ACC112 (cell line): ENCODE results near the gene CA6.

Experiments used
- H2AFZ ChIP-seq: fragments of 200-600 bp; sonication (generic); one replicate; pipeline ENCODE4 v1.6.0; 2017; ENCODE audit warnings: antibody characterized with exemption, low read length; ENCODE audit not compliant: unreplicated experiment
- H3K27ac ChIP-seq: fragments of 200-600 bp; sonication (generic); 2 replicates; pipeline ENCODE4 v1.5.1; 2014; ENCODE audit warnings: low read depth, mild to moderate bottlenecking, antibody characterized with exemption, low read length, moderate library complexity
- H3K27me3 ChIP-seq: fragments of 200-600 bp; sonication (generic); 2 replicates; pipeline ENCODE4 v1.6.1; 2014; ENCODE audit warnings: mild to moderate bottlenecking, antibody characterized with exemption, low read length, moderate library complexity, mixed read lengths; ENCODE audit not compliant: insufficient read depth
- H3K36me3 ChIP-seq: fragments of 200-600 bp; sonication (generic); 2 replicates; pipeline ENCODE4 v1.6.1; 2016; ENCODE audit warnings: mild to moderate bottlenecking, antibody characterized with exemption, low read length, moderate library complexity, mixed read lengths; ENCODE audit not compliant: insufficient read depth
- H3K4me1 ChIP-seq: fragments of 200-600 bp; sonication (generic); one replicate; pipeline ENCODE4 v1.6.1; 2016; ENCODE audit warnings: low read length, mixed read lengths; ENCODE audit not compliant: insufficient read depth, unreplicated experiment, control insufficient read depth
- H3K4me3 ChIP-seq: fragments of 200-600 bp; sonication (generic); 2 replicates; pipeline ENCODE4 v1.5.1; 2014; ENCODE audit warnings: mild to moderate bottlenecking, low read depth, low read length
- H3K79me2 ChIP-seq: fragments of 200-600 bp; sonication (generic); one replicate; pipeline ENCODE4 v1.6.0; 2016; ENCODE audit warnings: low read length; ENCODE audit not compliant: control insufficient read depth, unreplicated experiment, insufficient read depth

CA6 gene

DNA sequence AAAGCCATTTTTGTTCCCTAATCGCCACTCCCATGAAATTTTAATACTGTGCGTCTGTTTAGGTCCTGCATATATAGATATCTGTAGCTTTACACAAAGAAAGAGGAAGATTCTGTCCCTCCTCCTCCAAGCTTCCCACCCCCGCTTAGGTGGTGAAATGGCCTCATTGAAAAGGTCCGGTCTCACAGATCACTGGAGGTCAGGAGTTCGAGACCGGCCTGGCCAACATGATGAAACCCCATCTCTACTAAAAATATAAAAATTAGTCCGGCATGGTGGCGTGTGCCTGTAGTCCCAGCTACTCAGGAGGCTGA, 59.7 kb downstream of the CA6 start:
- H3K4me1 ChIP-seq, result no peaks in the 10 kb centered on the region
- no peaks in the 10 kb centered on the region for H3K27me3 ChIP-seq
- no peak overlapping the region for H2AFZ ChIP-seq
- no peak overlapping the region for H3K4me3 ChIP-seq
- H3K36me3 ChIP-seq, result no peaks in the 10 kb centered on the region
- no peaks in the 10 kb centered on the region for H3K79me2 ChIP-seq
- H3K27ac ChIP-seq, result no peak overlapping the region

DNA sequence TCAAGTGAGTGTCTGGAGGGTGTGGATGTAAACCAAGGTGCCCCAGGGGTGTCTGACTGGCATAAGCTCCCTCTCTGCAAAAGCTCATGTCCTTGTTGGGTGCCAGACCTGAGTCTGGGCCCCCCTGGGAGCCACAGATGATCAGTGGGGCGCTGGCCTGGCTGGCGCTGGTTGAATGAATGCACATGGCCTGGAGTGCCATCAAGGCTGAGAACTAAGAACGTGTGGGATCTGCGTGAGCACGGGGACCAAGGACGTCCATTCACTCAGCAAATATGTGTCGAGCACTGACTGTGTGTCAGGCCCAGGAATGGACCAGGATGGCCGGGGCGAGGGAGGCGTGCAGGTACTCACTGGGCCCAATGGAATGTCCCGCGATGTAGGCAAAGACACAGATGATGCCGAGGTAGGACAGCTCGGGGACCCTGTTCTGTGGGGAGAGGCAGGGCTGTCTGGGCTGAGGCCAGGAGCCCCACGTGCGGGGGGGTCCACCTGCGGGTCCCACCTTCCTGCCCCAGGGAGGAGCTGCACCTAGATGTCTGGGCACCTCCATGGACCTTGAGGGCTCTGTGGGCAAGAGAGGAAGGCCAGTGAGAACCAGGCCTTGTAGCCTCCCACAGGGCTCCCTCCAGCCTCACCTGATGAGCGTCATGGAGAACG, 61.4 kb downstream of the CA6 start:
- Histone ChIP-seq H3K79me2 (no peaks in the 10 kb centered on the region), H3K4me3 (no peak overlapping the region), H3K27me3 (no peaks in the 10 kb centered on the region), H2AFZ (no peak overlapping the region), H3K27ac (no peak overlapping the region), H3K36me3 (no peaks in the 10 kb centered on the region), H3K4me1 (peaks cover 2% of the 10 kb centered on the region)

DNA sequence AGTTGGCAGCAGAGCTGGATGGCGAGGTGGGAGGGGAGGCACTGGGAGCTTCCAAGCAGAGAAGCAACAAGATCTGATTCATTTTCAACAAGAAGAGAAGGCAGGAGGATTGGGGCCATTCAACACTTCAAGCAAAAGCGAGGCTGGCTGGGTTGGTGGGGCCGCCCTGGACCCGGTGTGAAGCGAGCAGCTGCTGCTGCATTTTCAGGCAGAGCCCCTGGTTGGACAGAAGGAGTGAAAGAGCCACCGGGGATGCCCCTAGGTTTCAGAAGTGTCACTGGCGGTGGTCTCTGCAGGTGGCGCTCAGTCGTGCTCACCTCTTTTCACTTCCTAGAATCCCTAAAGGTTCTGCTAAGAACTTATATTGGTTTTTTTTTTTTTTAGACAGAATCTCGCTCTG, 62.6 kb downstream of the CA6 start:
- Histone ChIP-seq H2AFZ (no peak overlapping the region), H3K79me2 (no peaks in the 10 kb centered on the region), H3K27me3 (no peaks in the 10 kb centered on the region), H3K36me3 (no peaks in the 10 kb centered on the region), H3K27ac (no peak overlapping the region), H3K4me1 (peaks cover 4% of the 10 kb centered on the region), H3K4me3 (no peak overlapping the region)

DNA sequence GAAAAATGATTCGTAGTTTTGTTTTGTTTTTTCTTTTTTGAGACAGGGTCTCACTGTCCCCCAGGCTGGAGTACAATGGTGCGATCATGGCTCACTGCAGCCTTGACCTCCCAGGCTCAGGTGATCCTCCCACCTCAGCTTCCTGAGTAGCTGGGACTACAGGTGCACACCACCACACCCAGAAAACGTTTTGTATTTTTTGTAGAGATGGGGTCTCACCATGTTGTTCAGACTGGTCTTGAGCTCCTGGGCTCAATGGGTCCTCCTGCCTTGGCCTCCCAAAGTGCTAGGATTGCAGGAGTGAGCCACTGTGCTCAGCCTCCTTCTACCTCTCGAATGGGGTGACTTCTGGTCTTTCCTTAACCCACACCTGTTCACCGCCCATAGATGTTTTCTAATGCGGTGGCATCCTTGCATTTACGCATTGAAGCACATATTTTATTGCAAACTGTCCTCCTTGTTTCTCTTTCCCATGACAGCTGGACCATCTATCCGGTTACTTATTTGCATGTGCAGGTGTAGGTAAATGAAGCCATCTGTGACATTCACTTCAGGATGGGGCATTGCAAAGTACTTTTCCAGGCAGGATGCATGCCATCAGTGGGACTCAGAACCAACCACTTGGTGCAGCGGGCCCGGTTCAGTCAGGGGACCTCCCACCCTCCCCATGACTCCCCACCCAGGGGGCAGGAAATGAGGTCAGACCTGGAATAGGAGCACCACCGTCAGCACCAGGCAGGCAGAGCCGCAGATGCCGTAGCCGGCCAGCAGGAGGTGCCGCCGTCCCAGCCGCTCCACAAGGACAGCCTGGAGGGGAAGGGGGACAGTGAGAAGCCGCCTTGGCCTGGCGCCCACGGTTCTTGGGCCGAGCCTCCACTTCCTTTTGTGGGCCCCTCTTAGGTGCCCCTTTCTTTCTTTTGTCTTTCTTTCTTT, 64.0 kb downstream of the CA6 start:
- no peak overlapping the region for H3K27ac ChIP-seq
- H3K4me3 ChIP-seq, result no peak overlapping the region
- H3K4me1 ChIP-seq, result peaks cover 4% of the 10 kb centered on the region
- H2AFZ ChIP-seq, result no peak overlapping the region
- H3K36me3 ChIP-seq, result no peaks in the 10 kb centered on the region
- no peaks in the 10 kb centered on the region for H3K79me2 ChIP-seq
- H3K27me3 ChIP-seq, result no peaks in the 10 kb centered on the region

DNA sequence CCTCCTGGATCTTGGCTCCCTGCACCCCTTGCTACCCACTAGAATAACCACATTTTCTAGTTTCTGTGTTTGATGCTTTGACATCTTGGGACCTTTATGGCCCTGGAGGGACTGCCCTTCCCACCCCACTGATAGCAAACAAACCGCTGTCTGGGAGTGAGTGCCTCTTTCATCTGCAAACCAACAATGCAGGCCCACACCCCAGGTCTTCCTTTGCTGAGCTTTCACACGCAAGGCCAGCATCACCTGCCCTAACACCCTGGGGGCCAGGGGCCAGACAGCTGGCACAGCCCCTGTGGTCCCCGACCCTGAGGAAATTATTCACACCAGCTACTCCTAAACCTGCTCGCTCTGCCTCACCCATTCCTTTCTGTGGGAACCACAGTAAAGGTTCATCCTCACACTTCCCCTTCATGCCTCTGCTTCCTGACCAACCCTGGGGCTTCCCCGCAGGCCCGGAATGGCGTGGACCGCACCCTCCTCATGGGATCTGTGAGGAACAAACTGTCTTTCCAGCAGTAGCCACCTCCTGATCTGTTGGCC, 65.2 kb downstream of the CA6 start:
- Histone ChIP-seq H2AFZ (no peak overlapping the region), H3K79me2 (no peaks in the 10 kb centered on the region), H3K27ac (no peak overlapping the region), H3K4me1 (peaks cover 4% of the 10 kb centered on the region), H3K36me3 (no peaks in the 10 kb centered on the region), H3K27me3 (no peaks in the 10 kb centered on the region), H3K4me3 (no peak overlapping the region)

DNA sequence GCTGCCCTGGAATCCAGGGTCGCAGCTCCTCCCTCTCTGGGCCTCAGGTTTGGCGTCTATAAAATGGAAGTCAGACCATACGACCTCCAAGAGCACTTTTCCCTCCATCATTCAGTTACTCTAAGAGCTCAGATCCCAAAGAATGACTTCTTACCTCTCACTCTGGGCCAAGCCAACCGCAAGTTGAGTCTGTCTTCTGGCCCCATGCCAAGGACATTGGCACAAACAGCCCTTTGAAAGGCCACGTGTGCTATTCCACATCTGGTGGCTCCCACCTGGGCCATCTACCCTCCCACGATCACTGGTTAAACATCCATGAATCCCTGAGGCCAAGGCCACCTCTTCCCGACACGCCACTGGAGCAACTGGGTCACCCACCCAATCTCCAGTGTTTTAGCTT, 68.2 kb downstream of the CA6 start:
- H3K4me1 ChIP-seq, result peaks cover 4% of the 10 kb centered on the region

DNA sequence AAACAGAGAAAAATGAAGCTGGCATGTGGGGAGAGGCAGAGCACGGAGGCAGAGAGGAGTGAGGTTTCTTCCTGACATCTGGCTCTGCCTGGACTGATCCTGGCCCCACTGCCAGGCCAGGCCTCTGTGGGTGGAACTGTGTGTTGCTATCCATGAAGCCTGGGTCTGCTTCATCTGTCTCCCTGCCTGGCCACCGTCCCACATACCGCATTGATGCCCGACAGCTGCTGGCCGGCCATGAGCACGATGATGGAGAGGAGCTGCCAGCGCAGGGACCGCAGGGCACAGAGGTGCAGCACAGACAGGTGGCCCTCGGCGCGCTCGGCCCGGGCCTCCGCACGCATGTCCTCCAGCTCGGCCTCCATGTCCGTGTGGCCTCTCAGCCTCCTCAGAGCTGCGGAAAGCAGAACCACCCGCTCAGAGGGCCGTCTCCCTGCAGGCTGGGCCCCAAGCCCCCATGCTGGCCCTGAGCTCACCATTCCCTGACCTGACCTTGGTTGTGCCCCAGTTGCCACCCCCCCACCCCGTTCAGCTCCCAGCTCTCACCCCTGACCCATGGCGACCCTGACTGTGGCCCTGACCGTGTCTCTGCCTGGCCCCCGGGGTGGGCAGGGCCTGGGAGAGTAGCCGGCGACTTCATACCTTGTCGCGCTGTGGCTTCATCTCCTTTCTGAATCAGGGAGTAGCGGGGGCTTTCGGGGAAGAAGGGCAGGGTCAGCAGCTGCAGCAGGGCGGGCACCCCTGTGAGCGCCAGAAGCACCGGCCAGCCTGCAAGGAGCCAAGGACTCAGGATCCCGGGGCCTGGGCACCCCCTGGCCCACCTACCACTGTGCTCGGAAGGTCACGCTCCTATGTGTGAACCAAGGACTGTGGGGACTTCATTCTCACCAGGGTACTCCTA, 69.1 kb downstream of the CA6 start:
- no peaks in the 10 kb centered on the region for H3K79me2 ChIP-seq
- no peak overlapping the region for H2AFZ ChIP-seq
- peaks cover 4% of the 10 kb centered on the region for H3K4me1 ChIP-seq
- no peak overlapping the region for H3K4me3 ChIP-seq
- H3K36me3 ChIP-seq, result no peaks in the 10 kb centered on the region
- no peak overlapping the region for H3K27ac ChIP-seq
- no peaks in the 10 kb centered on the region for H3K27me3 ChIP-seq

More for the DNA sequence above, 68.2 kb downstream of the CA6 start:
- H3K79me2 ChIP-seq, result no peaks in the 10 kb centered on the region
- no peak overlapping the region for H3K27ac ChIP-seq
- no peaks in the 10 kb centered on the region for H3K36me3 ChIP-seq
- no peak overlapping the region for H3K4me3 ChIP-seq
- H3K27me3 ChIP-seq, result no peaks in the 10 kb centered on the region
- no peak overlapping the region for H2AFZ ChIP-seq

DNA sequence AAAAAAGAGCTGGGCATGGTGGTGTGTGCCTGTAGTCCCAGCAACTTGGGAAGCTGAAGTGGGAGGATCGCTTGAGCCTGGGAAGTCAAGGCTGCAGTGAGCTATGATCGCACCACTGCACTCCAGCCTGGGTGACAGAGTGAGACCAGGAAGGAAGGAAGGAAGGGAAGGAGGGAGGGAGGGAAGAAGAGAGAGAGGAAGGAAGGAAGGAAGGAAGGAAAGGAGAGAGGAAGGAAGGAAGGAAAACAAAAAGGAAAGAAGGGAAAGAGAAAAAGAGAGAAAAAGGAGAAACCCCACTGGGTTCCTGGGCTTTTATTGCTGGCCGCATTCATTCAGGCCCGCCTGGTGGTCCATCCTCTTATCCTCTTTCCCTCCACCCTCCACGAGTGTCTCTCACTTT, 70.8 kb downstream of the CA6 start:
- no peaks in the 10 kb centered on the region for H3K79me2 ChIP-seq
- H3K27me3 ChIP-seq, result no peaks in the 10 kb centered on the region
- H2AFZ ChIP-seq, result no peak overlapping the region
- H3K36me3 ChIP-seq, result no peaks in the 10 kb centered on the region
- no peak overlapping the region for H3K27ac ChIP-seq
- peaks cover 4% of the 10 kb centered on the region for H3K4me1 ChIP-seq
- H3K4me3 ChIP-seq, result no peak overlapping the region

DNA sequence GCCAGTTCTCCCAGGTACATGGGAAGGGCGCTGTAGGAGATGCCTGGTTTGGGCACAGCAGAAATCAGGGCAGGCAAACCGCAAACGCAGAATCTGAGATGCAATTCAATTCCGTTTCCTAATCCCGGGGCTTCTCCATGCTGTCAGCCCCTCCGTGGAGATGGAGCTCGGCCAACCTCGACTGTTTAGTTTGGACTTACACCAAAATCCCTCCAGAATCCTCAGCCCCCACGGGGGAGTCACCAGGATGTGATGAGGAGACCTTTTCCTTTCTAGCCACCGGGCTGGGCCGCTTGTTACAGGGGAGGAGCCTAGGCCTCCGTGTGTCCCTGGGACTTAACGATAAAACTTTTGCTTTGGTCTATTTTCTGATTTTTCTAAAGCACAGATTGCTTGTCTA, 72.7 kb downstream of the CA6 start:
- H3K4me3 ChIP-seq, result no peak overlapping the region
- no peak overlapping the region for H3K27ac ChIP-seq
- no peaks in the 10 kb centered on the region for H3K79me2 ChIP-seq
- H3K36me3 ChIP-seq, result no peaks in the 10 kb centered on the region
- H3K27me3 ChIP-seq, result no peaks in the 10 kb centered on the region
- no peak overlapping the region for H2AFZ ChIP-seq
- H3K4me1 ChIP-seq, result no peaks in the 10 kb centered on the region

DNA sequence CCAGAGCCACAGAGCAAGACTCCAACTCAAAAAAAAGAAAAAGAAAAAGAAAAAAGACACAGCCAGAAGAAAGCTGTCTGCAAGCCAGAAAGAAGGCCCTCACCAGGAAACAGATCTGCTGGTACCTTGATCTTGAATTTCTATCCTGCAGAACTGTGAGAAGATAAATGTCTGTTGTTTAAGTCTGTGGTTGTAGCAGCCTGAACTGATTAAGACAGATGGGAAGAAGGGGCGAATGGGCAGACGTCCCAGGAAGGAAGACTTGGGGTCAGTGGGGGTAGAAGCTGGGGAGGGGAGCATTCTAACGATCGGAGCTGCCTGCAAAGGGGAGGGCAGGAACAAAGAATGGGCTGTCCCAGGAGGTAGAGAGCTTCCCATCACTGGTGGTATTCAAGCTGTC, 74.2 kb downstream of the CA6 start:
- H3K79me2 ChIP-seq, result no peaks in the 10 kb centered on the region
- no peak overlapping the region for H3K27ac ChIP-seq
- H3K4me3 ChIP-seq, result no peak overlapping the region
- no peaks in the 10 kb centered on the region for H3K27me3 ChIP-seq
- no peaks in the 10 kb centered on the region for H3K4me1 ChIP-seq
- no peak overlapping the region for H2AFZ ChIP-seq
- no peaks in the 10 kb centered on the region for H3K36me3 ChIP-seq
